Medulla oblongata (tissue), 1 donor: ENCODE data around the gene RAP1B.
"Not testable (repeated sequence)": the region's sequence is repeated elsewhere in the genome, so short reads cannot be mapped to it uniquely, and the experiment has no call there.

Source experiments
- DNase-seq: peaks from one replicate; pipeline ENCODE4 v3.0.0-alpha.2; 2015; ENCODE audit errors: extremely low spot score

The RAP1B gene

DNA sequence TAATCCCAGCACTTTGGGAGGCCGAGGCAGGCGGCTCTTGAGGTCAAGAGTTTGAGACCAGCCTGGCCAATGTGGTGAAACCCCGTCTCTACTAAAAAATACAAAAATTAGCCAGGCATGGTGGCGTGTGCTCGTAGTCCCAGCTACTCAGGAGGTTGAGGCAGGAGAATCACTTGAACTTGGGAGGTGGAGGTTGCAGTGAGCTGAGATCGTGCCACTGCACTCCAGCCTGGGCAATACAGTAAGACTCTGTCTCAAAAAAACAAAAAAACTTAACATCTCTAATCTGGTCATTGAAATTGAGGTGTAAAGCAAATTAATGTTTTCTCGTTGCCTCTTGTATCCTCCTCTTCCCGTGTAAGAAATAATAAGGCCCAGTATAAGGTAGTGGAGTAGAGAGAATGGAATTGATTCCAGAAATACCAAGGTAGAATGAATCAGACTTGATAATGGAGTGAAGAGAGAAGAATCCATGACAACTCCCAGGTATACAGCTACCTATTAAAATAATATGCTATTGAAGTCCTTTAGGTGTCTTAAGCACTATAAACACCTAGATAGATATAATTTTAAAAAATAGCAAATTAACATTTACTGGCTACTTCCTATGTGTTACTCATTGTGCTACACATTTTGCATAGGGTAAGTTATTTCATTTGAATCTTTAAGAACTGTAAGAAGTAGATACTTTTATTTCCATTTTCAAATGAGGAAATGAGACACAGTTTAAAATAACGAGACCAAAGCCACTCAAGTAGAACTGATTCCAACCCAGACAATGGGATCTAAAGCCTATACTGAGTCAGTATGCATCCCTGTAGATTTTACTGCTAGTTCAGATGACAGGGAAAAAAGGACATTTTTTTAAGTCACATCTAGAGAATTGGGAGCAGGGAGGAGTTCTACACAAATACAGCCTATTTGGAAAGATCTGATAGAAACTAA, 23.2 kb downstream of the RAP1B start:
- no peak for DNase-seq

GRCh38 chr12:68636268-68636667, 25.6 kb downstream of the RAP1B start:
- DNase-seq: no peak

DNA sequence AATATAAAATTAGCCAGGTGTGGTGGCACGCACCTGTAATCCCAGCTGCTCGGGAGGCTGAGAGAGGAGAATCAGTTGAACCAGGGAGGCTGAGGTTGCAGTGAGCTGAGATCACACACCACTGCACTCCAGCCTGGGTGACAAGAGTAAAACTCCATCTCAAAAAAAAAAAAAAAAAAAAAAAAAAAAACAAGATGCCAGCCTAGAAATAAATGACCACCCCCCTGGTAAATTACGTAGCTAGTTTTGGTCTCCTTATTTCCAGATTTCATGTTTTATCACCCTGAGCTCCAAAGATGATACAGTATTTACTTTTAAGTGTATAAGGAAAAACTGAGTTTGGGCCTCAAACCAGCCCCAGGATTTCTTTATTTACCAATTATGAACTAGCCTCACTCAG, 26.7 kb downstream of the RAP1B start:
- DNase-seq: not testable (repeated sequence)

- no peak for DNase-seq
Observed at GRCh38 chr12:68638171-68638570, 27.5 kb downstream of the RAP1B start.

- no peak for DNase-seq
Observed at GRCh38 chr12:68638721-68639395, 28.2 kb downstream of the RAP1B start.

DNA sequence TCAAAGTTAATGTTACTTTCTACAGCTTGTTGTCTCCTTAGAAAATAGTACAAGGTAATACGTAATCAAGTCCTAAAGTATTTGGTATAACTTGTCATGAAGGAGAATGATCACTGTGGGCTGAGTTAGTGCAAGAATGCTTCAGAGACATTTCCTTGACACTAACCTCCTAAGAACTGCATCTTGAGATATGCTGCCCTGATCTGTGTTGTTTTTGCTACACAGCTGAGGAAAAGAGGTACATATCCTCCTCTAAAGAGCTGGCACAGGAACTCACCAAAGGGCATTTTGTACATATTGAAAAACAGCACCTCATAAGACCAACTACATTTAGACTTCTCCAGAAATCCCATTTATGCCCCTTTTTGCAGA, 28.7 kb downstream of the RAP1B start:
- DNase-seq: no peak

DNA sequence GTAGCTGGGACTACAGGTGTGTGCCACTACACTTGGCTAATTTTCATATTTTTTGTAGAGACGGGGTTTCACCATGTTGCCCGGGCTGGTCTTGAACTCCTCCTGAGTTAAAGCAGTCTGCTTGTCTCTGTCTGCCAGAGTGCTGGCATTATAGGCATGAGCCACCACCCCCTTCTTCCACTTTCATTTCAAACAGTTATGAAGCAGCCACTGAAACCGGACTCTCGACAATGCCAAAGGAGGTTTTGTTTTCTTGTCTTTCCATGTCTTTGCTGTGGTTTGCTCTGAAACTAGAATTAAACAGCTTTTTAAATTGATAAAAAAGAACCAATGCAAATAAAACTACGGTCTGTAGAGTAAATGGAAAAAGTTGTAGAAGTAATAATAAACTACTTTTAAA, 30.4 kb downstream of the RAP1B start:
- DNase-seq: no peak

GRCh38 chr12:68646484-68646883, 35.8 kb downstream of the RAP1B start:
- DNase-seq: no peak

DNA sequence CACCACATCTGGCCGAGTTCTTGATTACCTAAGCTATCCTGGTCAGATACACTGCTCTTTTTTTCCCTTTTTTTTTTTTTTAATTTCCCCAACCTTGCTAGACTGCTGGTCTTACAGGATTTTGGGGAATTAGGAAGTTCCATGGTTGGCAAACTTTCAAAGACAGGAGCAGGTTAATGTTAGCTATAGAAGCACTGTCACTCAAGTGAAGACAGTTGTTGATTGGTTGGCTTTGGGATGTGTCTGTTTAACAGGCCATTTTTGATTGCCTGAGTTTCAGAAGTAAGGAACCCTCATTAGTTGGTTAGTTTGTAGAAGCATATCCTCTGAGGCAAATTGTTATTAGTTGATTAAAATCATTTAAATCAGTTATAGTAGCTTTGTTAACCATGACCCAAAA, 36.8 kb downstream of the RAP1B start:
- no peak for DNase-seq

GRCh38 chr12:68648179-68648578, 37.5 kb downstream of the RAP1B start:
- DNase-seq: no peak

DNA sequence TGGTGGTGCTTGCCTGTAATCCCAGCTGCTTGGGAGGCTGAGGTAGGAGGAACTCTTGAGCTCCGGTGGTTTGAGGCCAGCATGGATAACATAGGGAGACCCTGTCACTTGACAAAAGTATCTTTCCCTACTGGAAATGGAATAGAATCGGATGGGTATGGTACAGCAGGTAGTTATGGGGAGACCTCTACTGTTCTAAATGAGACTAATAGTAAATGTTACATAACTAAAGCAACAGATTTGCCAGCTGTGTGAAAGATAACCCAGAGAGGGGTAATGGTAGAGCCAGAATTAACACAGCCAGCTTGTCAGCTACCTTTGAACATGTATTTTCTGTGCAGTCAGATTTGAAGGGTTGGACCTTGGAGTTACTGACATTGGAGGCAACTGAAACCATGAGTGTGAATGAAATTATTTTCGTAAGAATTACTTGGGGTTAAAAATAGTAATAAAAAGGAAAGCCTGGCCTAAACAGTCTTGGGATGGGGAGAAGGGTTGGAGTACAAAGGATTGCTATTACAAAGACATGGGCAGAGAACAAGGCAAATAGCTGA, 54.4 kb downstream of the RAP1B start:
- no peak for DNase-seq

- DNase-seq: no peak
Observed at GRCh38 chr12:68667291-68667690, 56.6 kb downstream of the RAP1B start.

- DNase-seq: no peak
Observed at GRCh38 chr12:68667896-68668295, 57.2 kb downstream of the RAP1B start.

- DNase-seq: no peak
Observed at GRCh38 chr12:68671179-68671578, 60.5 kb downstream of the RAP1B start.

- DNase-seq: no peak
Observed at GRCh38 chr12:68673788-68674187, 63.1 kb downstream of the RAP1B start.

- no peak for DNase-seq
Observed at GRCh38 chr12:68674376-68674775, 63.7 kb downstream of the RAP1B start.

DNA sequence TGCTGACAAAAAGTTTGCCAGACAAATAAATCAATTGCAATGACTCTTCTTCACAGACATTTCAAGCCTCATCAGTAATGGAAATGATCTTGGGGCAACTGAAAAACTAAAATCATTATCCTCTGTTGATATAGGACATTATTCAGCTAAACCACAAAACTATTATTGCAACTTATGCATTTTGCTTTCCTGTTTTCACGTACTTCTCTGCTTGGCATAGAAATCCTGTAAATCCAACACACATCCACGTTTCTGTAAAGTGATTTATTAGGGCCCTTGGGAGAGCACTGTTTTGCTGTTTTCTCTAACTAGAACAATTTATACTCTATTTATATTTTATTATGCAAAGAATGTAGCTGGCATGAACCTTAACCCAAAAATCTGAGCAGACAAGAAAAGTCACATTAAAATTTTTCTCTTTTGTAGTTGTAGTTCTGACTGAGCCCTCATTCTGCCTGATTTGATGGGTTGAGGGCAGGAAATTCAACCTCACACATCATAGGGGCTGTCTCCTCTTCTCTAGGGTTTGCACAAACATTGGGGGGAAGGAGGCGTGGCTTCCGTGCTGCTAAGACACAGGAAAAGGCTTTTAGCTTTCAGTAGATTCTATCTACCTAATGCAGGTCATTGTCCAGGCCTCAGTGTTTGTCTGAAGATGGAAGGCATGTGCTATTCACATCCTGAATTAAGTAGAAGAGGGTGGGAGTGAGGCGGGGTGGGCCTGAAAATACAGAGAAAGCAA, 64.6 kb downstream of the RAP1B start:
- no peak for DNase-seq

GRCh38 chr12:68676854-68677253, 66.2 kb downstream of the RAP1B start:
- DNase-seq: not testable (repeated sequence)

DNA sequence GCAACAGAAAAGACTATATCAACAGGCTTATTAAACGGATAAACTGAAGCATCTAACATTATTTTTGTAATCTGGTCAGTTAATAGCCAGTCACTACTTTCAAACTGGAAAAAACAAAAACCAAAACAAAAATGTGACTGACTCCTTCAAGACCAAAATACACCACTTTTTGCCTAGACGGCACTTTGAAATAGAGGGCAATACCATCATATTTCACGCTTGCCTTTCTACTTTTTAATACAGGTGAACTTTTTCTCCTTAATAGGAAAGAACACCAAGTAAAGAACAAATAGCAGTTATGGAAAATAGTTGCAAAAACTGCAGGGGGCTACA, 75.5 kb downstream of the RAP1B start:
- DNase-seq: peak; percentile 15

DNA sequence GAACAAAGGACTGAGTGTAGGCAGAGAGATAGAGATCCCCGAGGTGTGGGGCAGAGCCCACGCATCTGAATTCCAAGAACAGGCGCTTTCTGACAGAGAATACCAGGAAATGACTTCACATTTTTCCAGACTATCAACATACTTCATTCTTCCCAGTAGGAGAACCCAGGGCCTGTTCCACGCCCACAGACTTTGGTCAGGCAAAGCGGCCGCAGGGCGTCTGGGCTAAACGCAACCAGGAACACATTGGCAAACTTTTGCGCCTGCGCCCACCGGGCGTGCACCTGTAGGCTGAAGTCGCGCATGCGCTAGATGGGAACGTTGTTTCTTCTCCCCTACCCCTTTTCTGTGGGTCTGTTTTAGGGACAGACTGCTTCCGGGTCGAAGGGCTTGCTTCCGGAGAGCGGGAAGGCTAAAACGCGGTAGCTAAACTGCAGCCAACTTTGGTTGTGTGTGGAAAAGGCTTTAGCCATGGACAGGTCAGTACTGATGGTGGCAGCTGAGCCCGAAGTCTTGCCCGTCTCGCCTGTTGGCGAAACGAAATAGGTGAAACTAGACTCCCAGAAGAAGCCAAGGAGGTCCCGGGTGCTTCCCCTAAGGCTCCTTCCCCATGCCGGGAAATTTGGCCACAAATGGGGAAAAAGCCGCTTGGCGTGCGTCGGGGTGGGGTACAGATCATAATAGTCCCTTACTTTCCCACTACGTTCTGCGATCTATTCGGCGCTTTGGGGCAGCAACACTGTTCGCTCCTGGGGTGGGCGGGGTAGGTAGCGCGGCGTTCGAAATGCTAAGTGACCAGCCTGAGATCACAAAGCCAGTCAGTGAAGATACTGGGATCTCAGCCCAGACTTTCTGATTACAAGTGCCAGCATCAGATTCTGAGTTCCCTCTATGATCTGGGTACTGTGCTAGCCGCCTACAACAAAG, 76.2 kb downstream of the RAP1B start, which contains the start of gene NUP107:
Gene NUP107, plus strand, starts transcription at position 384 of the 927 bp plus-strand sequence. Its CDS starts 88 bp downstream, at position 472.
- DNase-seq: peak; percentile 98

DNA sequence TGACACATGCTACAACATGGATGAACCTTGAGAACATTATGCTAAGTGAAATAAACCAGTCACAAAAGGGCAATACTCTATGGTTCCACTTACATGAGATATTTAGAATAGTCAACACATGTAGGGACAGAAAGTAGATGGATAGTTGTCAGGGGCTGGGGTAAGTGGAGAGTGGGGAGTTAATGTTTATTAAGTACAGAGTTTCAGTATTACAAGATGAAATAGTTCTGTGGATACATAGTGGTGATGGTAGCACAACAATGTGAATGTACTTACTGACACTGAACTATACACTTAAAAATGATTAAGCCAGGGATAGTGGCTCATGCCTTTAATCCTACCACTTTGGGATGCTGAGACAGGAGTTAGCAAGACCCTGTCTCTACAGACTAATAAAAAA, 84.8 kb downstream of the RAP1B start:
- no peak for DNase-seq
